B cell (primary cell): ENCODE data around the gene MAP4K1. TPM values are rescaled to one million over a fixed set of nuclear protein-coding genes. Genes with fewer than 3 reads are reported as not detected.

ENCODE experiments used
- ATAC-seq: fragments of 200-7000 bp; cut with Tn5 transposase; one replicate; pipeline ENCODE4 v1.10.0; 2021; ENCODE audit warnings: low read depth, mild to moderate bottlenecking, moderate number of reproducible peaks, moderate library complexity
- CTCF ChIA-PET: fragments of 350-600 bp; sonication (Branson Sonifier 250); formaldehyde crosslinking; loops from one replicate; lab custom pipeline; 2021; ENCODE audit warnings: antibody characterized with exemption, inconsistent platforms; lab: Charles Lee
- POLR2A ChIA-PET: fragments of 350-600 bp; sonication (Branson Sonifier 250); formaldehyde crosslinking; loops from one replicate; lab custom pipeline; 2021; ENCODE audit warnings: antibody characterized with exemption; lab: Charles Lee
- DNase-seq: peaks from one replicate; pipeline ENCODE4 v3.0.0; 2013
- H2AFZ ChIP-seq: 2 replicates; pipeline ENCODE4 v1.6.1; 2012; ENCODE audit warnings: mild to moderate bottlenecking, low read depth, low read length; ENCODE audit not compliant: insufficient read depth, poor library complexity, severe bottlenecking
- H3K27ac ChIP-seq, 2 donors: 1 replicate in 1 of 2; 2 replicates in 1 of 2; pipeline ENCODE4 v1.5.1; 2012 to 2013; ENCODE audit warnings: low read length in 2 of 2, mild to moderate bottlenecking in 2 of 2, moderate library complexity in 1 of 2
- H3K27me3 ChIP-seq, 4 experiments: fragments of 200-600 bp in 1 of 4; sonication (generic) in 1 of 4; replicated peaks in 1 of 4; 1 replicate in 2 of 4; 2 replicates in 2 of 4; pipeline versions ENCODE4 v1.6.1 to v1.7.0; 2013 to 2016; ENCODE audit warnings: low read length in 3 of 4, mild to moderate bottlenecking in 2 of 4, mixed read lengths in 1 of 4, moderate library complexity in 1 of 4; ENCODE audit not compliant: insufficient read depth in 4 of 4, control insufficient read depth in 3 of 4; ENCODE audit errors: control extremely low read depth in 1 of 4
- H3K36me3 ChIP-seq, 2 experiments: replicated peaks in 1 of 2; 1 replicate in 1 of 2; 2 replicates in 1 of 2; pipeline versions ENCODE4 v1.6.1 to v1.7.1; 2013; ENCODE audit warnings: low read length in 1 of 2; ENCODE audit not compliant: insufficient read depth in 2 of 2, control insufficient read depth in 1 of 2; ENCODE audit errors: control extremely low read depth in 1 of 2, extremely low read depth in 1 of 2
- H3K4me1 ChIP-seq, 2 donors: fragments of 200-600 bp in 1 of 2; sonication (generic) in 1 of 2; 1 replicate in 1 of 2; 2 replicates in 1 of 2; pipeline versions ENCODE4 v1.5.1 to v1.6.1; 2013 to 2017; ENCODE audit warnings: low read length in 2 of 2; ENCODE audit not compliant: control insufficient read depth in 2 of 2, insufficient read depth in 2 of 2
- H3K4me2 ChIP-seq: replicated peaks from 2 replicates; pipeline ENCODE3; 2012; ENCODE audit warnings: mild to moderate bottlenecking, low read depth, low read length; ENCODE audit not compliant: poor library complexity, severe bottlenecking
- H3K4me3 ChIP-seq, 5 experiments: fragments of 200-600 bp in 1 of 5; sonication (generic) in 1 of 5; 1 replicate in 3 of 5; 2 replicates in 2 of 5; pipeline versions ENCODE4 v1.5.1 to v1.7.0; 2011 to 2016; ENCODE audit warnings: low read length in 4 of 5, mild to moderate bottlenecking in 4 of 5, low read depth in 2 of 5, control low read depth in 1 of 5, moderate library complexity in 1 of 5; ENCODE audit not compliant: insufficient read depth in 1 of 5; ENCODE audit errors: control extremely low read depth in 1 of 5, extremely low read depth in 1 of 5
- H3K79me2 ChIP-seq: fragments of 200-600 bp; sonication (generic); one replicate; pipeline ENCODE4 v1.6.0; 2016; ENCODE audit warnings: low read length; ENCODE audit not compliant: control insufficient read depth, insufficient read depth
- H3K9ac ChIP-seq: fragments of 200-600 bp; sonication (generic); 2 replicates; pipeline ENCODE4 v1.6.1; 2017; ENCODE audit warnings: mild to moderate bottlenecking, low read length, moderate library complexity
- H3K9me3 ChIP-seq, 3 donors: one replicate each; pipeline versions ENCODE4 v1.6.1 to v1.7.1; 2013; ENCODE audit warnings: low read length in 2 of 3; ENCODE audit not compliant: control insufficient read depth in 2 of 3, insufficient read depth in 1 of 3; ENCODE audit errors: control extremely low read depth in 1 of 3
- H4K20me1 ChIP-seq: 2 replicates; pipeline ENCODE4 v1.6.0; 2012; ENCODE audit warnings: mild to moderate bottlenecking, low read length; ENCODE audit not compliant: insufficient read depth, control insufficient read depth, poor library complexity, severe bottlenecking
- H3K27ac Mint-ChIP-seq: one replicate; pipeline ENCODE4 v1.8.0; 2021; ENCODE audit warnings: mixed read lengths
- H3K27me3 Mint-ChIP-seq: one replicate; pipeline ENCODE4 v1.8.0; 2021; ENCODE audit warnings: mixed read lengths
- H3K4me1 Mint-ChIP-seq: one replicate; pipeline ENCODE4 v1.8.0; 2021; ENCODE audit warnings: mixed read lengths
- H3K4me3 Mint-ChIP-seq: one replicate; pipeline ENCODE4 v1.8.0; 2021; ENCODE audit warnings: mixed read lengths
- H3K9me3 Mint-ChIP-seq: one replicate; pipeline ENCODE4 v1.8.0; 2022; ENCODE audit warnings: mixed read lengths; ENCODE audit not compliant: insufficient read depth
- CTCF ChIP-seq: fragments of 200-600 bp; IDR thresholded peaks from one replicate; pipeline ENCODE4 v1.8.0; 2022; ENCODE audit warnings: antibody characterized with exemption, mild to moderate bottlenecking
- EZH2 ChIP-seq: IDR thresholded peaks from 2 replicates; pipeline ENCODE4 v1.6.1; 2012; ENCODE audit warnings: borderline replicate concordance, low read depth, mild to moderate bottlenecking, moderate library complexity, low read length; ENCODE audit not compliant: insufficient read depth, poor library complexity, severe bottlenecking
- WGBS: methylation state at CpG from one replicate; pipeline ENCODE4 v1.1.5; 2013; ENCODE audit warnings: missing lambda C conversion rate; ENCODE audit not compliant: insufficient coverage; 5-methylcytosine and 5-hydroxymethylcytosine counted together
- intact Hi-C: fragments of 100-400 bp; cut with micrococcal nuclease; formaldehyde crosslinking; loops from one replicate; pipeline ENCODE4 v1.10.0; 2022
- polyA plus RNA-seq: library from polyadenylated mRNA; depleted of rRNA; stranded (reverse); fragments of >200 nt; gene quantifications from 2 replicates; pipeline ENCODE4 v1.2.3, GENCODE V29; 2012
- total RNA-seq, 2 donors: library from RNA; stranded (reverse); fragments of 120-200 nt in 1 of 2; gene quantifications; 1 replicate in 1 of 2; 2 replicates in 1 of 2; pipeline versions ENCODE4 v1.2.3 to v1.2.4, GENCODE V29; 2013 to 2022

MAP4K1 gene
- total and polyA plus RNA-seq, 2 donors (not counting 1 experiment from before 2014, with no cell fraction given) = 291 to 415 TPM

GRCh38 chr19:38624822-38625221 is 7.1 kb upstream of the MAP4K1 start:
- ChIA-PET POLR2A (no interaction called here), CTCF (interaction anchor here (0.7 to 1.6 kb wide), 2 partner anchors 9 to 222 kb away, joined by 3 to 6 read pairs; partner anchors contain the start of gene FAM98C)
- Mint-ChIP-seq H3K27me3 (no peaks in the 10 kb centered on the region), H3K4me1 (peaks cover 5% of the 10 kb centered on the region), H3K27ac (no peak overlapping the region), H3K4me3 (no peak overlapping the region), H3K9me3 (no peaks in the 10 kb centered on the region)
- Histone ChIP-seq H3K27ac (no peak overlapping the region), H3K36me3 (peaks cover 2 to 72% of the 10 kb centered on the region in 2 experiments), H3K9ac (no peak overlapping the region), H3K4me2 (no peak overlapping the region), H3K4me1 (peaks cover 5% of the 10 kb centered on the region in 2 donors), H3K9me3 (no peaks in the 10 kb centered on the region), H3K4me3 (no peak overlapping the region), H3K79me2 (peaks cover 29% of the 10 kb centered on the region), H4K20me1 (peaks cover 18% of the 10 kb centered on the region), H2AFZ (no peak overlapping the region), H3K27me3 (no peaks in the 10 kb centered on the region)
- DNase-seq (no peak), ATAC-seq (no peak)
- WGBS = 94% methylated on average over 2 of the region's 3 CpGs
- intact Hi-C loops = no loop called here
- TF ChIP-seq CTCF (no peak), EZH2 (no peak)

GRCh38 chr19:38619361-38620174 is 1.8 kb upstream of the MAP4K1 start:
- H3K4me1 Mint-ChIP-seq = peaks cover 43% of the 10 kb centered on the region

More at GRCh38 chr19:38619361-38620174, 1.8 kb upstream of the MAP4K1 start:
- Histone ChIP-seq H4K20me1 (peaks cover 28% of the 10 kb centered on the region), H3K9me3 (no peaks in the 10 kb centered on the region), H3K4me2 (peak overlapping the region; percentile 93), H3K36me3 (peaks cover 2 to 41% of the 10 kb centered on the region in 2 experiments), H3K79me2 (peaks cover 65% of the 10 kb centered on the region), H3K9ac (peak overlapping the region; percentile 98), H3K27me3 (no peaks in the 10 kb centered on the region), H3K27ac (peak overlapping the region; percentile 88 to 93), H3K4me1 (peaks cover 33 to 44% of the 10 kb centered on the region in 2 donors), H3K4me3 (peak overlapping the region; percentile 54 to 95 (median 79)), H2AFZ (peak overlapping the region; percentile 86)
- DNase-seq = no peak
- H3K27ac Mint-ChIP-seq = peak overlapping the region; percentile 98
- TF ChIP-seq CTCF = no peak
- TF ChIP-seq EZH2 = no peak
- WGBS = 7% methylated on average over 20 of the region's 21 CpGs
- H3K9me3 Mint-ChIP-seq = no peaks in the 10 kb centered on the region
- ChIA-PET CTCF (interaction anchor here (1.0 to 5.6 kb wide), 11 partner anchors 16 to 311 kb away, joined by 3 to 65 read pairs (median 5); partner anchors contain the start of genes ACTN4, FAM98C, MRPS12 and SARS2), POLR2A (interaction anchor here (0.5 to 2.4 kb wide), 9 partner anchors 15 to 784 kb away, joined by 3 to 14 read pairs (median 6); partner anchors contain the start of genes ACTN4, FAM98C, NFKBIB and PSMD8)
- H3K27me3 Mint-ChIP-seq = no peaks in the 10 kb centered on the region
- H3K4me3 Mint-ChIP-seq = peak overlapping the region; percentile 100
- ATAC-seq = no peak
- intact Hi-C loops = loop anchor here (1.0 to 10.0 kb wide), 10 partner anchors 62 to 841 kb away; partner anchors contain the start of genes FAM98C, GGN, NFKBIB and PLEKHG2
